Measurements from ENCODE around the gene UBA1. TPM values are rescaled to one million over a fixed set of nuclear protein-coding genes. Genes with fewer than 3 reads are reported as not detected.

The UBA1 gene
- total and polyA plus RNA-seq, 8 donors = 192 to 248 (median 218) TPM

DNA sequence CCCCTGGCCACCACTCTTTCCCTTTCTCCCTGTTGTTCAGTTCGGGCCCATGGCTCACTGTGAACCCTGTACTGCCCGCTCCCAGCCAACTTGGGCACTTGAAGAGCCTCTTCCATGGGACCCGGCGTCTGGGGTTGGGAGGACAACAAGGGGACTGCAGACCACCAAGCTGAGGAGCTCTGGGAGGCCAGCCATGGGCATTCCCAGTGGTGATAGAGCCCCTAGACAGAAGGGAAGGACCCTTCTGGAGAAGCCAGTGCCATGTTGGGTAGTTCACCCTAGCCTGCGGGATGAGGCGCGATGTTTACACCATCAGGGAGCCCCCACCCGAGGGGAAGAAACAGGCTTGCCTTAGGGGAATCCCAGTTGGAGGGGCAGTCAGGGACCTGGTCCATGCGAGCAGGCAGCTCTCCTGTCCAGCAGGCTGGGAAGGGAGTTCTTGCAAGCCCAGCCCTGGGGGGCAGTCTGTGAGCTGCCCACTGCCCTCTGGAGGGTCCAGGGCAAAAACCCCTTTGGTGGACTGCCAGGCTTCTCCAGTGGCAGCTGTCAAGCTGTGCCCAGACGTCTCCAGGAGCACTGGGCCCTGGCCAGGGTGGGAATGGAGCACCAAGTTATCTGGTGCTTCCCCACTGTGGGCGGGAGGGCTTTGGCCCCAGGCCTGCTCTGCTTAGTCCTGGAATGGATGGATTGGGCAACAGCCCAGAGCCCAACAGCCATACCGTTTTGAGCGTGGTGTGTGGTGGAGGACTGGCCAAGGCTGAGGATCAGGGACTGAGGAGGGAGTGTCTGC, 23.7 kb upstream of the UBA1 start:
- H3K36me3 ChIP-seq = peaks cover 0 to 56% of the 10 kb centered on the region in 2 donors

DNA sequence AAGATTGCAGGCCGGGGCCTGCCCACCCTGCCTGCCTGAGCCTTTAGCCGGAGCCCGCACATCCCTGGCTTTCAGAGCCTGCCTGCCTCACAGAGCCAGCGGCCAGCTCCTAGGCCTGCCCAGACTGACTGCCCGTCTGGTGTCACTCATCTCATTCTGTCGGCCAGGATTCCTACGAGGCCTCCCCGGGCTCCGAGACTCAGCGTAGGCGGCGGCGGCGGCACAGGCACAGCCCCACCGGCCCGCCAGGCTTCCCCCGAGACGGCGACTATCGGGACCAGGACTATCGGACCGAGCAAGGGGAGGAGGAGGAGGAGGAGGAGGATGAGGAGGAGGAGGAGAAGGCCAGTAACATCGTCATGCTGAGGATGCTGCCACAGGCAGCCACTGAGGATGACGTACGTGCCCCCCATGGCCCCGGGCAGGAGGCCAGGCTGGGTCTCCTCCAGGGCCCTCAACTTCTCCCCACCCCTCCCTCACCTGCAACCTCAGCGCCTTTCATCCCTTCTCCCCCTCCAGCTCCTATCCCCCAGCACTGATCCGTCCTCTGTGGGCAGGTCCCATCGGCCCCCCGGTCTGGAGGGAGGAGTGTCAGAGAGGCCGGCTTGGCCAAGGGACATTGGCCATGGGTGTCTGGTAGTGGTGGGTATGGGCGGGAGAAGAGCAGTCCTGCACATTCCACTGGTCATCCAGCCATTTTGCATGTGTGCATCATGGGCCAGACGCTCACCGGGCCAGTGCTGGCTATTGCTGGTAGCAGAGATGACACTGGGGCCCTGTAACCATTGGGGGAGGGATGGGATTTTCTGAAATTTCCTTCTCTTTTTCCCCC, 22.6 kb upstream of the UBA1 start:
- H3K9me3 ChIP-seq = no peaks in the 10 kb centered on the region
- no peak overlapping the region for H3K4me3 ChIP-seq
- no peaks in the 10 kb centered on the region for H3K27me3 ChIP-seq
- TF ChIP-seq CTCF (IDR thresholded peaks at IDR 0.05) = no peak
- ATAC-seq (no peak), DNase-seq (no peak)
- H3K27ac ChIP-seq = no peak overlapping the region
- no peaks in the 10 kb centered on the region for H3K4me1 ChIP-seq
- intact Hi-C loops (cut with DNase I) = no loop called here
- H3K36me3 ChIP-seq = peaks cover 0 to 68% of the 10 kb centered on the region in 2 donors

More for the DNA sequence above, 23.7 kb upstream of the UBA1 start:
- TF ChIP-seq CTCF (IDR thresholded peaks at IDR 0.05) = no peak
- Histone ChIP-seq H3K9me3 (no peaks in the 10 kb centered on the region), H3K27me3 (no peaks in the 10 kb centered on the region), H3K4me1 (no peaks in the 10 kb centered on the region), H3K27ac (no peak overlapping the region), H3K4me3 (no peak overlapping the region)
- ATAC-seq = peak; percentile 47
- intact Hi-C loops (cut with DNase I) = no loop called here
- no peak for DNase-seq

- no peaks in the 10 kb centered on the region for H3K27me3 ChIP-seq
- DNase-seq (no peak), ATAC-seq (no peak)
- H3K4me1 ChIP-seq = no peaks in the 10 kb centered on the region
- intact Hi-C loops (cut with DNase I) = no loop called here
- no peaks in the 10 kb centered on the region for H3K9me3 ChIP-seq
- peaks cover 0 to 77% of the 10 kb centered on the region in 2 donors for H3K36me3 ChIP-seq
- no peak overlapping the region for H3K4me3 ChIP-seq
- no peak for TF ChIP-seq CTCF (IDR thresholded peaks at IDR 0.05)
- H3K27ac ChIP-seq = no peak overlapping the region
These were observed 21.6 kb upstream of the UBA1 start for GRCh38 chrX:47171996-47172395.

DNA sequence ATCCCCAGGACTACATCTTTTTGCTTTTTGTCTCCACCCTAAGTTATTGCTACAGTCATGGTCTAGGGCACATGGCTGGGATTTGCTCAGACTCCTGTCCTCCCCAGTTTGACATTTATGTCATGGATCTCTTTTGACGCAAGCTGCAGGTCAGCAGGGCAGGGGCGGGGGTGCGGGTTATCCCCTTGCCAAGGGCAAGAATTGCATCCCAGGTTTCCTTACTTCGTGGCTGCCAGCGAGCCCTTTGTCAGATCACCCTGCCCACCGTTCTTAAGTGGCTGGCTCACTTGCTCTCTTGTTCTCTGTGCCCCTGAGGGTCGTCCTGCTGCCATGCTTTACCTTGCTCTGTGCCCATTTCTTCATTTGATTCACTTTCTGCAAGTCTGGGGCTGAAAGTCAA, 21.1 kb upstream of the UBA1 start:
- ATAC-seq (no peak), DNase-seq (peak in 1 of 4 donors; percentile 12)
- H3K9me3 ChIP-seq = no peaks in the 10 kb centered on the region
- H3K4me3 ChIP-seq = no peak overlapping the region
- intact Hi-C loops (cut with DNase I) = no loop called here
- no peak overlapping the region for H3K27ac ChIP-seq
- peaks cover 0 to 83% of the 10 kb centered on the region in 2 donors for H3K36me3 ChIP-seq
- TF ChIP-seq CTCF (IDR thresholded peaks at IDR 0.05) = no peak
- no peaks in the 10 kb centered on the region for H3K27me3 ChIP-seq
- no peaks in the 10 kb centered on the region for H3K4me1 ChIP-seq
